ENCODE measurements around the gene HABP2. TPM values are rescaled to one million over a fixed set of nuclear protein-coding genes. Genes with fewer than 3 reads are reported as not detected.

The HABP2 gene
- total and polyA plus RNA-seq, 9 of the 15 experiments (the other 6 are each of a cell fraction or from before 2014, with no cell fraction given): 0.09 TPM; not detected in 8

- TF ChIP-seq U2AF2 (optimal IDR thresholded peaks at IDR 0.05; ENCODE audit: low read depth, low read length) (no peak), POLR3G (IDR thresholded peaks at IDR 0.05; ENCODE audit: extremely low read depth, insufficient read length, insufficient replicate concordance) (no peak), ZNF354B (CRISPR knock-in tag; IDR thresholded peaks at IDR 0.05) (no peak), XRCC4 (IDR thresholded peaks at IDR 0.05; ENCODE audit: extremely low read depth, insufficient read depth, insufficient read length) (no peak), STAT6 (CRISPR knock-in tag; IDR thresholded peaks at IDR 0.05) (no peak), BACH1 (tag; IDR thresholded peaks at IDR 0.05) (no peak), TAF15 (IDR thresholded peaks at IDR 0.05; ENCODE audit: low read depth, low read length) (no peak), NCOR1 (IDR thresholded peaks at IDR 0.05) (no peak), NFXL1 (CRISPR knock-in tag; IDR thresholded peaks at IDR 0.05) (no peak)
- TF ChIP-seq, protein P1, sequence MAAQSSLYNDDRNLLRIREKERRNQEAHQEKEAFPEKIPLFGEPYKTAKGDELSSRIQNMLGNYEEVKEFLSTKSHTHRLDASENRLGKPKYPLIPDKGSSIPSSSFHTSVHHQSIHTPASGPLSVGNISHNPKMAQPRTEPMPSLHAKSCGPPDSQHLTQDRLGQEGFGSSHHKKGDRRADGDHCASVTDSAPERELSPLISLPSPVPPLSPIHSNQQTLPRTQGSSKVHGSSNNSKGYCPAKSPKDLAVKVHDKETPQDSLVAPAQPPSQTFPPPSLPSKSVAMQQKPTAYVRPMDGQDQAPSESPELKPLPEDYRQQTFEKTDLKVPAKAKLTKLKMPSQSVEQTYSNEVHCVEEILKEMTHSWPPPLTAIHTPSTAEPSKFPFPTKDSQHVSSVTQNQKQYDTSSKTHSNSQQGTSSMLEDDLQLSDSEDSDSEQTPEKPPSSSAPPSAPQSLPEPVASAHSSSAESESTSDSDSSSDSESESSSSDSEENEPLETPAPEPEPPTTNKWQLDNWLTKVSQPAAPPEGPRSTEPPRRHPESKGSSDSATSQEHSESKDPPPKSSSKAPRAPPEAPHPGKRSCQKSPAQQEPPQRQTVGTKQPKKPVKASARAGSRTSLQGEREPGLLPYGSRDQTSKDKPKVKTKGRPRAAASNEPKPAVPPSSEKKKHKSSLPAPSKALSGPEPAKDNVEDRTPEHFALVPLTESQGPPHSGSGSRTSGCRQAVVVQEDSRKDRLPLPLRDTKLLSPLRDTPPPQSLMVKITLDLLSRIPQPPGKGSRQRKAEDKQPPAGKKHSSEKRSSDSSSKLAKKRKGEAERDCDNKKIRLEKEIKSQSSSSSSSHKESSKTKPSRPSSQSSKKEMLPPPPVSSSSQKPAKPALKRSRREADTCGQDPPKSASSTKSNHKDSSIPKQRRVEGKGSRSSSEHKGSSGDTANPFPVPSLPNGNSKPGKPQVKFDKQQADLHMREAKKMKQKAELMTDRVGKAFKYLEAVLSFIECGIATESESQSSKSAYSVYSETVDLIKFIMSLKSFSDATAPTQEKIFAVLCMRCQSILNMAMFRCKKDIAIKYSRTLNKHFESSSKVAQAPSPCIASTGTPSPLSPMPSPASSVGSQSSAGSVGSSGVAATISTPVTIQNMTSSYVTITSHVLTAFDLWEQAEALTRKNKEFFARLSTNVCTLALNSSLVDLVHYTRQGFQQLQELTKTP (IDR thresholded peaks at IDR 0.05; ENCODE audit: low read depth in 1 of 2, partially characterized antibody in 2 of 2): no peak
These were observed 41.8 kb downstream of the HABP2 start (continued) for GRCh38 chr10:113594652-113595051.
